HepG2 (cell line): ENCODE results near the gene RAP2A. TPM values are rescaled to one million over a fixed set of nuclear protein-coding genes. Genes with fewer than 3 reads are reported as not detected.

Experiments used
- AKNA ChIP-seq: sonication (generic); formaldehyde crosslinking; IDR thresholded peaks from 2 replicates; pipeline ENCODE4 v1.4.0; 2020; ENCODE audit warnings: missing genetic modification reagents, borderline replicate concordance
- FOXM1 ChIP-seq: sonication (generic); formaldehyde crosslinking; IDR thresholded peaks from 2 replicates; pipeline ENCODE4 v1.5.0; 2020; ENCODE audit warnings: missing genetic modification reagents
- MXD4 ChIP-seq: IDR thresholded peaks from 2 replicates; pipeline ENCODE4 v1.6.1; 2016; ENCODE audit warnings: mild to moderate bottlenecking, missing biosample characterization, missing genetic modification reagents
- NFIC ChIP-seq: IDR thresholded peaks from 2 replicates; pipeline ENCODE4 v1.6.1; 2012; ENCODE audit warnings: mild to moderate bottlenecking, low read length, inconsistent platforms
- POLR2G ChIP-seq: fragments of 200-400 bp; formaldehyde crosslinking; IDR thresholded peaks from 2 replicates; pipeline ENCODE4 v1.6.1; 2018; ENCODE audit warnings: mild to moderate bottlenecking, low read depth, low read length, moderate library complexity
- SPEN ChIP-seq: sonication (generic); formaldehyde crosslinking; IDR thresholded peaks from 2 replicates; pipeline ENCODE4 v1.5.1; 2020; ENCODE audit warnings: low read depth, mild to moderate bottlenecking, missing genetic modification reagents
- SRY ChIP-seq: sonication (generic); formaldehyde crosslinking; IDR thresholded peaks from 2 replicates; pipeline ENCODE4 v1.8.0; 2022; ENCODE audit warnings: mild to moderate bottlenecking, missing genetic modification reagents
- TCF12 ChIP-seq, 2 experiments: fragments of 450-650 bp in 1 of 2; sonication (generic) in 1 of 2; formaldehyde crosslinking in 1 of 2; IDR thresholded peaks; 2 replicates each; pipeline versions ENCODE4 v1.6.1 to v1.8.0; 2017 to 2022; ENCODE audit warnings: antibody characterized with exemption in 1 of 2, mild to moderate bottlenecking in 1 of 2, missing genetic modification reagents in 1 of 2, moderate library complexity in 1 of 2
- TCF7 ChIP-seq: sonication (generic); IDR thresholded peaks from 2 replicates; pipeline ENCODE4 v1.6.1; 2016; ENCODE audit warnings: antibody characterized with exemption, low read depth
- ZBTB10 ChIP-seq: sonication (generic); formaldehyde crosslinking; IDR thresholded peaks from 2 replicates; pipeline ENCODE4 v1.4.0; 2020; ENCODE audit warnings: missing genetic modification reagents, borderline replicate concordance
- ZBTB43 ChIP-seq: sonication (generic); formaldehyde crosslinking; conservative IDR thresholded peaks from 2 replicates; pipeline ENCODE4 v1.4.0; 2020; ENCODE audit warnings: missing genetic modification reagents
- ZNF552 ChIP-seq: sonication (generic); formaldehyde crosslinking; IDR thresholded peaks from 2 replicates; pipeline ENCODE4 v1.9.0; 2022; ENCODE audit warnings: missing genetic modification reagents, mild to moderate bottlenecking, borderline replicate concordance
- ZNF556 ChIP-seq: sonication (generic); formaldehyde crosslinking; IDR thresholded peaks from 2 replicates; pipeline ENCODE4 v1.4.0; 2020; ENCODE audit warnings: mild to moderate bottlenecking, missing genetic modification reagents, borderline replicate concordance
- ZNF83 ChIP-seq: sonication (generic); formaldehyde crosslinking; IDR thresholded peaks from 2 replicates; pipeline ENCODE4 v1.4.0; 2020; ENCODE audit warnings: missing genetic modification reagents, mild to moderate bottlenecking, borderline replicate concordance
- ZSCAN5A ChIP-seq: sonication (generic); formaldehyde crosslinking; IDR thresholded peaks from 2 replicates; pipeline ENCODE4 v1.8.0; 2022; ENCODE audit warnings: mild to moderate bottlenecking, missing genetic modification reagents, borderline replicate concordance
- polyA plus RNA-seq, 8 experiments: library from polyadenylated mRNA; depleted of rRNA in 3 of 8; stranded (reverse) in 7 of 8; unstranded in 1 of 8; fragments of >200 nt; fragmentation: Illumina TruSeq in 4 of 8; extraction: Trizol in 4 of 8; gene quantifications; 2 replicates each; pipeline versions ENCODE4 v1.2.1 to v1.2.3, GENCODE V29; 2011 to 2016; ENCODE audit warnings: low read depth in 4 of 8, missing spikeins in 1 of 8, mixed read lengths in 1 of 8; ENCODE audit not compliant: insufficient read depth in 1 of 8
- total RNA-seq, 5 experiments: library from RNA; depleted of rRNA; stranded (reverse); fragments of >200 nt; fragmentation: Illumina TruSeq; extraction: Trizol; gene quantifications; 2 replicates each; pipeline ENCODE4 v1.2.3, GENCODE V29; 2016; ENCODE audit warnings: low read depth in 1 of 5

Gene RAP2A
- total and polyA plus RNA-seq, 2 of the 13 experiments (the other 11 are each of a cell fraction or from before 2014, with no cell fraction given), result 9.9 to 23.1 TPM

GRCh38 chr13:97432917-97433726, 847 bp upstream of the RAP2A start (continued):
- no peak for TF ChIP-seq ZNF552 (CRISPR knock-in tag)
- TF ChIP-seq ZBTB43 (CRISPR knock-in tag), result no peak
- TF ChIP-seq MXD4, result no peak; the same call in none of the 2 replicates
- TF ChIP-seq ZNF556 (CRISPR knock-in tag), result no peak; the same call in 1 of the 2 replicates
- TF ChIP-seq SRY, result 0 out of 2 replicates have a peak, but pooled peaks have one; percentile 24
- TF ChIP-seq SPEN (CRISPR knock-in tag), result peak; percentile 88; the same call in 1 of the 2 replicates
- TF ChIP-seq ZSCAN5A (CRISPR knock-in tag), result no peak
- TF ChIP-seq POLR2G, result peak; percentile 72
- TF ChIP-seq TCF7, result no peak
- TF ChIP-seq AKNA (CRISPR knock-in tag), result no peak
- no peak for TF ChIP-seq ZBTB10 (CRISPR knock-in tag)
- no peak for TF ChIP-seq ZNF83 (CRISPR knock-in tag)
- no peak for TF ChIP-seq FOXM1
- no peak for TF ChIP-seq NFIC
- no peak for TF ChIP-seq TCF12 (IDR thresholded peaks at IDR 0.05)
- no peak for TF ChIP-seq TCF12 (CRISPR knock-in tag; IDR thresholded peaks at IDR 0.05)
